Mesothelial cell of epicardium (in vitro differentiated cells): ENCODE measurements around the gene GPR180. TPM values are rescaled to one million over a fixed set of nuclear protein-coding genes. Genes with fewer than 3 reads are reported as not detected.

ENCODE experiments used
- DNase-seq, 2 experiments: peaks; one replicate each; pipeline ENCODE4 v3.0.0; 2021; ENCODE audit warnings: low spot score in 2 of 2; ENCODE audit not compliant: unreplicated experiment in 2 of 2
- H3K27ac Mint-ChIP-seq: 2 replicates; pipeline ENCODE4 v1.8.0; 2021; ENCODE audit warnings: mixed read lengths
- H3K27me3 Mint-ChIP-seq: 2 replicates; pipeline ENCODE4 v1.8.0; 2021; ENCODE audit warnings: low read depth, mixed read lengths
- H3K36me3 Mint-ChIP-seq: 2 replicates; pipeline ENCODE4 v1.8.0; 2021; ENCODE audit warnings: mixed read lengths
- H3K4me1 Mint-ChIP-seq: 2 replicates; pipeline ENCODE4 v1.8.0; 2021; ENCODE audit warnings: mixed read lengths
- H3K4me3 Mint-ChIP-seq: 2 replicates; pipeline ENCODE4 v1.8.0; 2021; ENCODE audit warnings: mild to moderate bottlenecking, moderate library complexity, mixed read lengths
- H3K9me3 Mint-ChIP-seq: 2 replicates; pipeline ENCODE4 v1.8.0; 2021; ENCODE audit warnings: mixed read lengths
- CTCF ChIP-seq: fragments of 200-600 bp; sonication (generic); IDR thresholded peaks from one replicate; pipeline ENCODE4 v1.5.0; 2021; ENCODE audit warnings: antibody characterized with exemption; ENCODE audit not compliant: unreplicated experiment
- total RNA-seq: library from RNA; stranded (reverse); gene quantifications from 3 replicates; pipeline ENCODE4 v1.2.1, GENCODE V29; 2021

The GPR180 gene
- total RNA-seq, 1 donor from 2014 or later = 6.5 TPM

GRCh38 chr13:94656766-94657165 lies 55.1 kb downstream of the GPR180 start:
- TF ChIP-seq CTCF = no peak
- Mint-ChIP-seq H3K4me3 (no peak overlapping the region), H3K27ac (no peak overlapping the region), H3K36me3 (peaks cover 5% of the 10 kb centered on the region), H3K9me3 (peaks cover 14% of the 10 kb centered on the region), H3K27me3 (peaks cover 11% of the 10 kb centered on the region), H3K4me1 (peaks cover 5% of the 10 kb centered on the region)
- no peak for DNase-seq

GRCh38 chr13:94657167-94657566 lies 55.5 kb downstream of the GPR180 start:
- H3K27me3 Mint-ChIP-seq = peaks cover 15% of the 10 kb centered on the region
- H3K36me3 Mint-ChIP-seq = peaks cover 5% of the 10 kb centered on the region
- TF ChIP-seq CTCF = no peak
- H3K4me1 Mint-ChIP-seq = peaks cover 8% of the 10 kb centered on the region
- no peak for DNase-seq
- H3K4me3 Mint-ChIP-seq = no peak overlapping the region
- peaks cover 14% of the 10 kb centered on the region for H3K9me3 Mint-ChIP-seq
- no peak overlapping the region for H3K27ac Mint-ChIP-seq

GRCh38 chr13:94658926-94659597 lies 57.4 kb downstream of the GPR180 start:
- peaks cover 5% of the 10 kb centered on the region for H3K36me3 Mint-ChIP-seq
- no peak overlapping the region for H3K27ac Mint-ChIP-seq
- no peak for TF ChIP-seq CTCF
- H3K27me3 Mint-ChIP-seq = peaks cover 33% of the 10 kb centered on the region
- DNase-seq = no peak
- H3K4me1 Mint-ChIP-seq = peaks cover 13% of the 10 kb centered on the region
- H3K4me3 Mint-ChIP-seq = no peak overlapping the region
- H3K9me3 Mint-ChIP-seq = peaks cover 14% of the 10 kb centered on the region

- TF ChIP-seq CTCF = no peak
- no peak for DNase-seq
- Mint-ChIP-seq H3K4me1 (peaks cover 13% of the 10 kb centered on the region), H3K27me3 (peaks cover 36% of the 10 kb centered on the region), H3K36me3 (peaks cover 5% of the 10 kb centered on the region), H3K4me3 (no peak overlapping the region), H3K9me3 (peaks cover 11% of the 10 kb centered on the region), H3K27ac (no peak overlapping the region)
Observed at GRCh38 chr13:94659598-94659946, 57.9 kb downstream of the GPR180 start.

GRCh38 chr13:94660695-94661326 lies 59.2 kb downstream of the GPR180 start:
- no peak overlapping the region for H3K27ac Mint-ChIP-seq
- H3K4me1 Mint-ChIP-seq = peaks cover 18% of the 10 kb centered on the region
- H3K27me3 Mint-ChIP-seq = peaks cover 47% of the 10 kb centered on the region
- H3K9me3 Mint-ChIP-seq = peaks cover 9% of the 10 kb centered on the region
- peaks cover 3% of the 10 kb centered on the region for H3K36me3 Mint-ChIP-seq
- no peak for TF ChIP-seq CTCF
- DNase-seq = no peak
- no peak overlapping the region for H3K4me3 Mint-ChIP-seq
